Vagina (tissue), 2 donors: ENCODE data around the gene TCN2. TPM values are rescaled to one million over a fixed set of nuclear protein-coding genes. Genes with fewer than 3 reads are reported as not detected.

Experiments used
- DNase-seq, 2 donors: peaks; one replicate each; pipeline ENCODE4 v3.0.0-alpha.2; 2017; ENCODE audit errors: extremely low spot score in 2 of 2
- H3K27ac ChIP-seq: fragments of 200-600 bp; sonication (generic); one replicate; pipeline ENCODE4 v1.5.1; 2019
- H3K27me3 ChIP-seq: fragments of 200-600 bp; sonication (generic); one replicate; pipeline ENCODE4 v1.5.1; 2019
- H3K36me3 ChIP-seq, 2 donors: fragments of 200-600 bp; sonication (generic); one replicate each; pipeline ENCODE4 v1.5.1; 2017 to 2019
- H3K4me1 ChIP-seq: fragments of 200-600 bp; sonication (generic); one replicate; pipeline ENCODE4 v1.5.1; 2019
- H3K4me3 ChIP-seq, 2 donors: fragments of 200-600 bp; sonication (generic); 1 replicate in 1 of 2; 2 replicates in 1 of 2; pipeline ENCODE4 v1.5.1; 2016 to 2019
- H3K9me3 ChIP-seq: fragments of 200-600 bp; sonication (generic); one replicate; pipeline ENCODE4 v1.5.1; 2019
- CTCF ChIP-seq, 3 experiments: fragments of 450-650 bp in 2 of 3; fragments of 200-600 bp in 1 of 3; sonication (generic) in 1 of 3; IDR thresholded peaks; one replicate each; pipeline ENCODE4 v1.5.1; 2017 to 2019; ENCODE audit warnings: antibody characterized with exemption in 3 of 3, mild to moderate bottlenecking in 2 of 3, moderate library complexity in 2 of 3
- POLR2A ChIP-seq, 2 donors: fragments of 450-650 bp; IDR thresholded peaks; one replicate each; pipeline ENCODE4 v1.6.1; 2017; ENCODE audit warnings: antibody characterized with exemption in 2 of 2, mild to moderate bottlenecking in 2 of 2, moderate library complexity in 2 of 2
- POLR2AphosphoS5 ChIP-seq, 2 donors: sonication (generic); formaldehyde crosslinking; IDR thresholded peaks; one replicate each; pipeline ENCODE4 v1.9.0; 2017; ENCODE audit warnings: antibody characterized with exemption in 2 of 2, mild to moderate bottlenecking in 2 of 2, low read depth in 1 of 2; ENCODE audit not compliant: insufficient read depth in 1 of 2
- intact Hi-C: fragments of 100-400 bp; cut with DNase I; formaldehyde crosslinking; loops from one replicate; pipeline ENCODE4 v1.15.1; 2023
- total RNA-seq: library from RNA; depleted of rRNA; stranded (reverse); fragments of >200 nt; gene quantifications from one replicate; pipeline ENCODE4 v1.2.3, GENCODE V29; 2016

Gene TCN2
- total RNA-seq, 1 donor from 2014 or later: 20.4 TPM

GRCh38 chr22:30598986-30599385 is 8.0 kb upstream of the TCN2 start:
- no peak overlapping the region for H3K27ac ChIP-seq
- H3K9me3 ChIP-seq: no peaks in the 10 kb centered on the region
- DNase-seq: no peak
- H3K36me3 ChIP-seq: no peaks in the 10 kb centered on the region
- no peaks in the 10 kb centered on the region for H3K4me1 ChIP-seq
- no peaks in the 10 kb centered on the region for H3K27me3 ChIP-seq
- TF ChIP-seq CTCF (IDR thresholded peaks at IDR 0.05): no peak
- TF ChIP-seq POLR2A (IDR thresholded peaks at IDR 0.05): no peak
- no peak for TF ChIP-seq POLR2AphosphoS5 (IDR thresholded peaks at IDR 0.05; ENCODE audit: insufficient read depth in 1 of 2, low read depth in 1 of 2)
- intact Hi-C loops: no loop called here
- H3K4me3 ChIP-seq: no peak overlapping the region

- H3K4me1 ChIP-seq: peaks cover 8% of the 10 kb centered on the region
- no peaks in the 10 kb centered on the region for H3K9me3 ChIP-seq
- H3K4me3 ChIP-seq: no peak overlapping the region
- intact Hi-C loops: no loop called here
- DNase-seq: no peak
- no peak for TF ChIP-seq POLR2AphosphoS5 (IDR thresholded peaks at IDR 0.05; ENCODE audit: insufficient read depth in 1 of 2, low read depth in 1 of 2)
- H3K27ac ChIP-seq: no peak overlapping the region
- H3K27me3 ChIP-seq: no peaks in the 10 kb centered on the region
- H3K36me3 ChIP-seq: no peaks in the 10 kb centered on the region
These were observed 6.1 kb upstream of the TCN2 start for GRCh38 chr22:30600921-30601320.

DNA sequence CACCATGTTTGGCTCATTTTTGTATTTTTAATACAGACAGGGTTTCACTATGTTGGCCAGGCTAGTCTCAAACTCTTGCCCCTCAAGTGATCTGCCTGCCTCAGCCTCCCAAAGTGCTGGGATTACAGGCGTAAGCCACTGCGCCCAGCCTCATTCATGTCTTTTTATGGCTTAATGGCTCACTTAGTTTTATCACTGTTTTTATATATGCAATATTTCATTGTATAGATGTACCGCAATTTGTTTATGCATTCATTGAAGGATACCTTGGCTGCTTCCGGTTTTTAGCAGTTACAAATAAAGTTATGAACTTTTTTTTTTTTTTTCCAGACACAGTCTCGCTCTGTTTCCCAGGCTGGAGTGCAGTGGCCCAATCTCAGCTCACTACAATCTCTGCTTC is 5.5 kb upstream of the TCN2 start:
- no peak overlapping the region for H3K27ac ChIP-seq
- no peaks in the 10 kb centered on the region for H3K36me3 ChIP-seq
- no peak overlapping the region for H3K4me3 ChIP-seq
- no peak for DNase-seq
- no peaks in the 10 kb centered on the region for H3K27me3 ChIP-seq
- TF ChIP-seq POLR2A (IDR thresholded peaks at IDR 0.05) (no peak), POLR2AphosphoS5 (IDR thresholded peaks at IDR 0.05; ENCODE audit: insufficient read depth in 1 of 2, low read depth in 1 of 2) (no peak)
- H3K4me1 ChIP-seq: peaks cover 13% of the 10 kb centered on the region
- no peaks in the 10 kb centered on the region for H3K9me3 ChIP-seq
- intact Hi-C loops: no loop called here

DNA sequence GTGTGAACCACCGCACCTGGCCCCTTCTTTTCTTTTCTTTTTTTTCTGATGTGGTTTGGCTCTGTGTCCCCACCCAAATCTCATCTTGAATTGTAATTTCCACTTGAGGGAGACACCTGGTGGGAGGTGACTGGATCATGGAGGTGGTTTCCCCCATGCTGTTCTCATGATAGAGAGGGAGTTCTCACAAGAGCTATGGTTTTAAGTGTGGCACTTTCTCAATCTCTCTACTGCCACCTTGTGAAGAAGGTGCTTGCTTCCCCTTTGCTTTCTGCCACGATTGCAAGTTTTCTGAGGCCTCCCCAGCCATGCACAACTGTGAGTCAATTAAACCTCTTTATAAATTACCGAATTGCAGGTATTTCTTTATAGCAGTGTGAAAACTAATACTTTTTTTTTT is 4.9 kb upstream of the TCN2 start:
- Histone ChIP-seq H3K4me1 (peaks cover 16% of the 10 kb centered on the region), H3K9me3 (no peaks in the 10 kb centered on the region), H3K27me3 (no peaks in the 10 kb centered on the region), H3K27ac (no peak overlapping the region), H3K4me3 (no peak overlapping the region), H3K36me3 (no peaks in the 10 kb centered on the region)
- intact Hi-C loops: no loop called here
- DNase-seq: no peak
- TF ChIP-seq CTCF (IDR thresholded peaks at IDR 0.05) (no peak), POLR2AphosphoS5 (IDR thresholded peaks at IDR 0.05; ENCODE audit: insufficient read depth in 1 of 2, low read depth in 1 of 2) (no peak), POLR2A (IDR thresholded peaks at IDR 0.05) (no peak)

- H3K27me3 ChIP-seq: no peaks in the 10 kb centered on the region
- no peak for TF ChIP-seq POLR2AphosphoS5 (IDR thresholded peaks at IDR 0.05; ENCODE audit: insufficient read depth in 1 of 2, low read depth in 1 of 2)
- no peak for TF ChIP-seq POLR2A (IDR thresholded peaks at IDR 0.05)
- TF ChIP-seq CTCF (IDR thresholded peaks at IDR 0.05): no peak
- intact Hi-C loops: no loop called here
- peaks cover 34% of the 10 kb centered on the region for H3K4me1 ChIP-seq
- H3K36me3 ChIP-seq: no peaks in the 10 kb centered on the region
- H3K9me3 ChIP-seq: no peaks in the 10 kb centered on the region
- DNase-seq: no peak
- no peak overlapping the region for H3K4me3 ChIP-seq
- no peak overlapping the region for H3K27ac ChIP-seq
These were observed 3.2 kb upstream of the TCN2 start for GRCh38 chr22:30603801-30604200.

DNA sequence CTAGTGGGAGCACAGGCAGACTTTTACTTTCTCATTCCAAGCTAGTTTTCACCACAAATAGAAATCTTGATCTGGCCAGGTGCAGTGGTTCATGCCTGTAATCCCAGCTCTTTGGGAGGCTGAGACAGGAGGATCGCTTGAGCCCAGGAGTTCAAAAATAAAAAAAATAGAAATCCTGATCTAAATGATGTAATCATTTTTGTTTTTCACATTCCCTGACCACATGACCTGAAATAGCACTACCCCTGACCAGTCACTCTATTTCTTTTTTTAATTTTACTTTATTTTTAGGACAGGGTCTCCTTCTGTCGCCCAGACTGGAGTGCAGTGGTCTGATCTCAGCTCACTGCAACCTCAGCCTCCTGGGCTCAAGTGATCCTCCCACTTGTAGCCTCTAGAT is 2.3 kb upstream of the TCN2 start:
- no peak for DNase-seq
- no peaks in the 10 kb centered on the region for H3K36me3 ChIP-seq
- intact Hi-C loops: no loop called here
- H3K9me3 ChIP-seq: no peaks in the 10 kb centered on the region
- no peaks in the 10 kb centered on the region for H3K27me3 ChIP-seq
- TF ChIP-seq POLR2AphosphoS5 (IDR thresholded peaks at IDR 0.05; ENCODE audit: insufficient read depth in 1 of 2, low read depth in 1 of 2): no peak
- TF ChIP-seq CTCF (IDR thresholded peaks at IDR 0.05): no peak
- no peak for TF ChIP-seq POLR2A (IDR thresholded peaks at IDR 0.05)
- H3K4me3 ChIP-seq: no peak overlapping the region
- H3K27ac ChIP-seq: no peak overlapping the region
- peaks cover 43% of the 10 kb centered on the region for H3K4me1 ChIP-seq
